ENCODE measurements around the gene GNB1L.

The GNB1L gene

GRCh38 chr22:19849835-19850762 is 4.6 kb downstream of the GNB1L start:
- no peak for FAIRE-seq
- DNase-seq (ENCODE audit: insufficient read length, low spot score), result no peak
- no peak for TF ChIP-seq CTCF (IDR thresholded peaks at IDR 0.05; ENCODE audit: insufficient read depth, missing control alignments)

- no peak for TF ChIP-seq CTCF (IDR thresholded peaks at IDR 0.05; ENCODE audit: insufficient read depth, missing control alignments)
- DNase-seq (ENCODE audit: insufficient read length, low spot score) (no peak), FAIRE-seq (no peak)
Measured at GRCh38 chr22:19848298-19849224, 6.1 kb downstream of the GNB1L start.

GRCh38 chr22:19847345-19847632 is 7.4 kb downstream of the GNB1L start:
- no peak for FAIRE-seq
- DNase-seq (ENCODE audit: insufficient read length, low spot score), result no peak
- no peak for TF ChIP-seq CTCF (IDR thresholded peaks at IDR 0.05; ENCODE audit: insufficient read depth, missing control alignments)

GRCh38 chr22:19846620-19847344 is 7.9 kb downstream of the GNB1L start:
- no peak for DNase-seq (ENCODE audit: insufficient read length, low spot score)
- FAIRE-seq, result no peak
- TF ChIP-seq CTCF (IDR thresholded peaks at IDR 0.05; ENCODE audit: insufficient read depth, missing control alignments), result no peak

- TF ChIP-seq CTCF (IDR thresholded peaks at IDR 0.05; ENCODE audit: insufficient read depth, missing control alignments), result no peak
- DNase-seq (ENCODE audit: insufficient read length, low spot score), result no peak
- no peak for FAIRE-seq
Measured at GRCh38 chr22:19845054-19845722, 9.5 kb downstream of the GNB1L start.

- FAIRE-seq (no peak), DNase-seq (ENCODE audit: insufficient read length, low spot score) (no peak)
- no peak for TF ChIP-seq CTCF (IDR thresholded peaks at IDR 0.05; ENCODE audit: insufficient read depth, missing control alignments)
Measured at GRCh38 chr22:19844377-19845053, 10.2 kb downstream of the GNB1L start.

Data from D721Med (cell line).